Gastroesophageal sphincter (tissue), 4 donors: ENCODE measurements around the gene ITGA2. TPM values are rescaled to one million over a fixed set of nuclear protein-coding genes. Genes with fewer than 3 reads are reported as not detected.

Source experiments
- ATAC-seq: fragments of 150-250 bp; one replicate; pipeline ENCODE4 v1.9.1; 2016; ENCODE audit warnings: mild to moderate bottlenecking, moderate library complexity
- H3K27ac ChIP-seq, 4 donors: fragments of 200-600 bp; sonication (generic) in 3 of 4; 1 replicate in 3 of 4; 2 replicates in 1 of 4; pipeline ENCODE4 v1.5.1; 2016 to 2019
- H3K27me3 ChIP-seq: fragments of 200-600 bp; sonication (generic); one replicate; pipeline ENCODE4 v1.5.1; 2019
- H3K36me3 ChIP-seq, 2 donors: fragments of 200-600 bp; sonication (generic); one replicate each; pipeline ENCODE4 v1.5.1; 2019; ENCODE audit warnings: control low read depth in 1 of 2
- H3K4me1 ChIP-seq, 3 donors: fragments of 200-600 bp; sonication (generic); 1 replicate in 2 of 3; 2 replicates in 1 of 3; pipeline ENCODE4 v1.5.1; 2016 to 2019; ENCODE audit warnings: control low read depth in 2 of 3
- H3K4me3 ChIP-seq, 2 donors: fragments of 200-600 bp; sonication (generic); one replicate each; pipeline ENCODE4 v1.5.1; 2019; ENCODE audit warnings: mild to moderate bottlenecking in 1 of 2, moderate library complexity in 1 of 2
- H3K9me3 ChIP-seq, 3 donors: fragments of 200-600 bp; sonication (generic); one replicate each; pipeline ENCODE4 v1.5.1; 2017 to 2019; ENCODE audit warnings: control low read depth in 2 of 3
- CTCF ChIP-seq, 4 experiments: fragments of 200-600 bp in 2 of 4; fragments of 450-650 bp in 2 of 4; sonication (generic) in 1 of 4; IDR thresholded peaks; one replicate each; pipeline ENCODE4 v1.5.1; 2017 to 2019; ENCODE audit warnings: antibody characterized with exemption in 4 of 4, mild to moderate bottlenecking in 2 of 4, moderate library complexity in 2 of 4
- EP300 ChIP-seq: sonication (generic); formaldehyde crosslinking; IDR thresholded peaks from one replicate; pipeline ENCODE4 v1.6.1; 2017; ENCODE audit warnings: antibody characterized with exemption, mild to moderate bottlenecking
- POLR2A ChIP-seq, 2 donors: fragments of 450-650 bp; IDR thresholded peaks; one replicate each; pipeline ENCODE4 v1.6.1; 2017; ENCODE audit warnings: antibody characterized with exemption in 2 of 2, mild to moderate bottlenecking in 2 of 2, moderate library complexity in 1 of 2
- POLR2AphosphoS5 ChIP-seq: sonication (generic); formaldehyde crosslinking; IDR thresholded peaks from one replicate; pipeline ENCODE4 v1.6.1; 2017; ENCODE audit warnings: antibody characterized with exemption
- WGBS, 2 donors: methylation state at CpG; one replicate each; pipeline ENCODE4 v1.1.5; 2018; ENCODE audit warnings: low coverage in 1 of 2; 5-methylcytosine and 5-hydroxymethylcytosine counted together
- total RNA-seq, 4 donors: library from RNA; depleted of rRNA; stranded (reverse); fragments of >200 nt; gene quantifications; one replicate each; pipeline ENCODE4 v1.1.0, GENCODE V29; 2016

ITGA2 gene
- total RNA-seq, 4 donors from 2014 or later: 1.5 to 14.6 (median 10.0) TPM

GRCh38 chr5:53116597-53116996, 127.4 kb downstream of the ITGA2 start:
- Histone ChIP-seq H3K4me3 (no peak overlapping the region), H3K36me3 (no peaks in the 10 kb centered on the region), H3K4me1 (no peaks in the 10 kb centered on the region), H3K27me3 (no peaks in the 10 kb centered on the region), H3K27ac (no peak overlapping the region), H3K9me3 (no peaks in the 10 kb centered on the region)
- no peak for ATAC-seq
- TF ChIP-seq POLR2AphosphoS5 (no peak), POLR2A (IDR thresholded peaks at IDR 0.05) (no peak), EP300 (no peak), CTCF (IDR thresholded peaks at IDR 0.05) (no peak)
- 67% methylated on average over 1 of the region's 1 CpG; no CpG with 5 or more reads in 1 of the 2 donors for WGBS, 2 donors

- 64 to 87% methylated on average over 3 to 5 of the region's 5 CpGs for WGBS, 2 donors
These were observed 129.7 kb downstream of the ITGA2 start for GRCh38 chr5:53118879-53119278.

GRCh38 chr5:53120165-53120564, 131.0 kb downstream of the ITGA2 start:
- TF ChIP-seq EP300 (no peak), POLR2A (IDR thresholded peaks at IDR 0.05) (no peak), POLR2AphosphoS5 (no peak), CTCF (IDR thresholded peaks at IDR 0.05) (no peak)
- Histone ChIP-seq H3K4me3 (no peak overlapping the region), H3K9me3 (no peaks in the 10 kb centered on the region), H3K27ac (no peak overlapping the region), H3K4me1 (no peaks in the 10 kb centered on the region), H3K27me3 (no peaks in the 10 kb centered on the region), H3K36me3 (no peaks in the 10 kb centered on the region)
- WGBS, 2 donors: 100% methylated on average over 1 of the region's 1 CpG; no CpG with 5 or more reads in 1 of the 2 donors
- ATAC-seq: no peak

More at GRCh38 chr5:53118879-53119278, 129.7 kb downstream of the ITGA2 start:
- H3K36me3 ChIP-seq: no peaks in the 10 kb centered on the region
- H3K4me1 ChIP-seq: no peaks in the 10 kb centered on the region
- no peak for ATAC-seq
- H3K27ac ChIP-seq: no peak overlapping the region
- H3K9me3 ChIP-seq: no peaks in the 10 kb centered on the region
- no peak overlapping the region for H3K4me3 ChIP-seq
- TF ChIP-seq POLR2AphosphoS5 (no peak), EP300 (no peak), POLR2A (IDR thresholded peaks at IDR 0.05) (no peak), CTCF (IDR thresholded peaks at IDR 0.05) (no peak)
- no peaks in the 10 kb centered on the region for H3K27me3 ChIP-seq

GRCh38 chr5:53123702-53124101, 134.6 kb downstream of the ITGA2 start:
- TF ChIP-seq EP300 (no peak), CTCF (IDR thresholded peaks at IDR 0.05) (peak in 1 of 4 experiments; percentile 15), POLR2AphosphoS5 (no peak), POLR2A (IDR thresholded peaks at IDR 0.05) (no peak)
- H3K36me3 ChIP-seq: no peaks in the 10 kb centered on the region
- H3K27ac ChIP-seq: no peak overlapping the region
- no peaks in the 10 kb centered on the region for H3K9me3 ChIP-seq
- no peak for ATAC-seq
- no peaks in the 10 kb centered on the region for H3K4me1 ChIP-seq
- no peak overlapping the region for H3K4me3 ChIP-seq
- H3K27me3 ChIP-seq: no peaks in the 10 kb centered on the region

- ATAC-seq: no peak
- Histone ChIP-seq H3K4me1 (no peaks in the 10 kb centered on the region), H3K27me3 (no peaks in the 10 kb centered on the region), H3K27ac (no peak overlapping the region), H3K9me3 (no peaks in the 10 kb centered on the region), H3K36me3 (no peaks in the 10 kb centered on the region), H3K4me3 (no peak overlapping the region)
- TF ChIP-seq EP300: no peak
- no peak for TF ChIP-seq POLR2AphosphoS5
- TF ChIP-seq POLR2A (IDR thresholded peaks at IDR 0.05): no peak
- no peak for TF ChIP-seq CTCF (IDR thresholded peaks at IDR 0.05)
- WGBS, 2 donors: 78 to 83% methylated on average over 2 to 3 of the region's 3 CpGs
These were observed 137.4 kb downstream of the ITGA2 start for GRCh38 chr5:53126521-53126920.
